Thyroid gland (tissue), 4 donors: ENCODE results near the gene CRYBA2. TPM values are rescaled to one million over a fixed set of nuclear protein-coding genes. Genes with fewer than 3 reads are reported as not detected.

Experiments
- DNase-seq, 2 donors: peaks; one replicate each; pipeline ENCODE4 v3.0.0-alpha.2; 2019
- H3K27ac ChIP-seq, 3 donors: fragments of 200-600 bp; sonication (generic); 1 replicate in 2 of 3; 2 replicates in 1 of 3; pipeline ENCODE4 v1.5.1; 2016 to 2019; ENCODE audit warnings: mild to moderate bottlenecking in 1 of 3, moderate library complexity in 1 of 3
- H3K27me3 ChIP-seq: fragments of 200-600 bp; sonication (generic); one replicate; pipeline ENCODE4 v1.5.1; 2019
- H3K36me3 ChIP-seq, 2 donors: fragments of 200-600 bp; sonication (generic); one replicate each; pipeline ENCODE4 v1.5.1; 2016 to 2019
- H3K4me1 ChIP-seq, 2 donors: fragments of 200-600 bp; sonication (generic); one replicate each; pipeline ENCODE4 v1.5.1; 2017 to 2019
- H3K4me3 ChIP-seq, 3 donors: fragments of 200-600 bp; sonication (generic); replicated peaks in 1 of 3; 1 replicate in 2 of 3; 2 replicates in 1 of 3; pipeline ENCODE4 v1.5.1; 2016; ENCODE audit warnings: mild to moderate bottlenecking in 1 of 3
- H3K9me3 ChIP-seq: fragments of 200-600 bp; sonication (generic); one replicate; pipeline ENCODE4 v1.5.1; 2017
- CTCF ChIP-seq, 6 experiments: fragments of 200-600 bp in 3 of 6; fragments of 450-650 bp in 3 of 6; sonication (generic) in 3 of 6; IDR thresholded peaks; one replicate each; pipeline ENCODE4 v1.5.1; 2016 to 2019; ENCODE audit warnings: antibody characterized with exemption in 6 of 6, mild to moderate bottlenecking in 2 of 6, inconsistent platforms in 1 of 6, moderate library complexity in 1 of 6
- POLR2A ChIP-seq, 2 donors: fragments of 450-650 bp; IDR thresholded peaks; one replicate each; pipeline ENCODE4 v1.6.1; 2017; ENCODE audit warnings: antibody characterized with exemption in 2 of 2, mild to moderate bottlenecking in 2 of 2, moderate library complexity in 1 of 2
- WGBS, 2 donors: methylation state at CpG; one replicate each; pipeline ENCODE4 v1.1.5; 2017; 5-methylcytosine and 5-hydroxymethylcytosine counted together
- intact Hi-C: fragments of 100-400 bp; cut with DNase I; formaldehyde crosslinking; loops from one replicate; pipeline ENCODE4 v1.15.1; 2023
- total RNA-seq, 4 donors: library from RNA; depleted of rRNA; stranded (reverse); fragments of >200 nt; gene quantifications; one replicate each; pipeline ENCODE4 v1.2.3, GENCODE V29; 2016

CRYBA2 gene
- not detected for total RNA-seq

GRCh38 chr2:218993345-218994315, at the start of gene CRYBA2:
TSS of gene CRYBA2 (minus strand) at chr2:218993422. CDS start at chr2:218993176, 246 bp downstream.
- 2 to 3% methylated on average over 8 to 31 of the region's 88 CpGs for WGBS, 2 donors
- H3K27ac ChIP-seq, result no peak within 1 kb of the TSS
- TF ChIP-seq CTCF (IDR thresholded peaks at IDR 0.05), result no peak
- no peak for TF ChIP-seq POLR2A (IDR thresholded peaks at IDR 0.05)
- H3K27me3 ChIP-seq, result peaks cover 32% of the 10 kb centered on the region
- no peaks in the 10 kb centered on the region for H3K9me3 ChIP-seq
- intact Hi-C loops, result no loop called here
- no peak for DNase-seq
- peaks cover 18 to 23% of the 10 kb centered on the region in 2 donors for H3K4me1 ChIP-seq
- no peaks in the 10 kb centered on the region for H3K36me3 ChIP-seq
- H3K4me3 ChIP-seq, result no peak within 1 kb of the TSS

GRCh38 chr2:219042750-219043149, 49.5 kb upstream of the CRYBA2 start:
- Histone ChIP-seq H3K36me3 (no peaks in the 10 kb centered on the region), H3K4me3 (no peak overlapping the region), H3K27ac (no peak overlapping the region), H3K4me1 (no peaks in the 10 kb centered on the region), H3K27me3 (no peaks in the 10 kb centered on the region), H3K9me3 (no peaks in the 10 kb centered on the region)
- 71 to 86% methylated on average over 2 of the region's 2 CpGs for WGBS, 2 donors
- intact Hi-C loops, result no loop called here
- no peak for DNase-seq
- TF ChIP-seq POLR2A (IDR thresholded peaks at IDR 0.05) (no peak), CTCF (IDR thresholded peaks at IDR 0.05) (no peak)

- TF ChIP-seq POLR2A (IDR thresholded peaks at IDR 0.05) (no peak), CTCF (IDR thresholded peaks at IDR 0.05) (no peak)
- H3K4me1 ChIP-seq, result no peaks in the 10 kb centered on the region
- no peak overlapping the region for H3K27ac ChIP-seq
- no peaks in the 10 kb centered on the region for H3K27me3 ChIP-seq
- no peak overlapping the region for H3K4me3 ChIP-seq
- 71 to 80% methylated on average over 4 of the region's 4 CpGs for WGBS, 2 donors
- H3K9me3 ChIP-seq, result no peaks in the 10 kb centered on the region
- DNase-seq, result no peak
- intact Hi-C loops, result no loop called here
- no peaks in the 10 kb centered on the region for H3K36me3 ChIP-seq
Observed at GRCh38 chr2:219042157-219042556, 48.9 kb upstream of the CRYBA2 start.

GRCh38 chr2:219041252-219041651, 48.0 kb upstream of the CRYBA2 start, which contains the start of gene CFAP65:
TSS of gene CFAP65 (minus strand) at chr2:219041516. CDS start at chr2:219039048, 2,468 bp downstream.
- peak; percentile 53 to 59 for DNase-seq
- Histone ChIP-seq H3K36me3 (no peaks in the 10 kb centered on the region), H3K4me1 (no peaks in the 10 kb centered on the region), H3K9me3 (no peaks in the 10 kb centered on the region), H3K4me3 (peak within 1 kb of the TSS in 1 of 3 donors; percentile 20), H3K27me3 (no peaks in the 10 kb centered on the region), H3K27ac (no peak within 1 kb of the TSS)
- TF ChIP-seq POLR2A (IDR thresholded peaks at IDR 0.05) (no peak), CTCF (IDR thresholded peaks at IDR 0.05) (no peak)
- intact Hi-C loops, result no loop called here
- WGBS, 2 donors, result 1 to 5% methylated on average over 21 of the region's 21 CpGs

- TF ChIP-seq POLR2A (IDR thresholded peaks at IDR 0.05) (no peak), CTCF (IDR thresholded peaks at IDR 0.05) (no peak)
- intact Hi-C loops, result no loop called here
- Histone ChIP-seq H3K4me3 (no peak overlapping the region), H3K27me3 (no peaks in the 10 kb centered on the region), H3K4me1 (no peaks in the 10 kb centered on the region), H3K36me3 (no peaks in the 10 kb centered on the region), H3K27ac (no peak overlapping the region), H3K9me3 (no peaks in the 10 kb centered on the region)
- DNase-seq, result no peak
- 10 to 14% methylated on average over 1 of the region's 1 CpG for WGBS, 2 donors
Observed at GRCh38 chr2:219038600-219038999, 45.4 kb upstream of the CRYBA2 start.
